ENCODE results near the gene GNG12. TPM values are rescaled to one million over a fixed set of nuclear protein-coding genes. Genes with fewer than 3 reads are reported as not detected.

GNG12 gene
- total RNA-seq, 1 experiment from 2014 or later, result 117 TPM

GRCh38 chr1:67652800-67653199, 180.5 kb downstream of the GNG12 start:
- intact Hi-C loops (cut with micrococcal nuclease), result no loop called here
- H3K36me3 Mint-ChIP-seq (ENCODE audit: insufficient read depth, unreplicated experiment), result no peaks in the 10 kb centered on the region
- no peak for TF ChIP-seq CTCF (IDR thresholded peaks at IDR 0.05; ENCODE audit: unreplicated experiment)
- ChIA-PET CTCF (interaction anchor here (0.6 to 1.2 kb wide), 2 partner anchors 92 to 108 kb away, joined by 3 to 5 read pairs; no protein-coding TSS in a partner anchor), POLR2A (interaction anchor here (0.9 to 1.6 kb wide), 4 partner anchors 25 to 99 kb away, joined by 3 to 14 read pairs (median 4); partner anchors contain the start of gene GADD45A)
- peak; percentile 83 for DNase-seq (ENCODE audit: unreplicated experiment)
- H3K9me3 Mint-ChIP-seq (ENCODE audit: unreplicated experiment), result no peaks in the 10 kb centered on the region
- peak overlapping the region; percentile 24 for H3K27ac Mint-ChIP-seq (ENCODE audit: low read depth, unreplicated experiment)
- H3K27me3 Mint-ChIP-seq (ENCODE audit: insufficient read depth, unreplicated experiment), result no peaks in the 10 kb centered on the region
- peaks cover 8% of the 10 kb centered on the region for H3K4me1 Mint-ChIP-seq (ENCODE audit: insufficient read depth, unreplicated experiment)
- no peak overlapping the region for H3K4me3 Mint-ChIP-seq (ENCODE audit: unreplicated experiment)
- BruUV-seq (replicated peaks), result no TSS peak

Other genes starting within 250 kb of the GNG12 start
- gene GADD45A, start 148.3 kb downstream of the GNG12 start, total RNA-seq (2022), result 183 and 225 TPM in 2 replicates
- not detected in 2 replicates for gene DIRAS3, start 217.2 kb upstream of the GNG12 start, total RNA-seq (2022)

Data from MCF 10A (cell line).